GM18502 (cell line): ENCODE data around the gene FAM234B.
A peak's percentile ranks its signal among the peaks of the same experiment; 100 is the strongest.

Source experiments
- ATAC-seq: cut with Tn5 transposase; IDR thresholded peaks from one replicate; pipeline ENCODE4 v1.9.1; 2021; ENCODE audit warnings: mild to moderate bottlenecking; ENCODE audit not compliant: unreplicated experiment, poor library complexity

FAM234B gene

GRCh38 chr12:13044002-13044905 lies at the start of gene FAM234B:
Gene FAM234B, plus strand, starts transcription at chr12:13044381. Its CDS starts 23 bp downstream, at chr12:13044404.
- peak; percentile 93 for ATAC-seq

DNA sequence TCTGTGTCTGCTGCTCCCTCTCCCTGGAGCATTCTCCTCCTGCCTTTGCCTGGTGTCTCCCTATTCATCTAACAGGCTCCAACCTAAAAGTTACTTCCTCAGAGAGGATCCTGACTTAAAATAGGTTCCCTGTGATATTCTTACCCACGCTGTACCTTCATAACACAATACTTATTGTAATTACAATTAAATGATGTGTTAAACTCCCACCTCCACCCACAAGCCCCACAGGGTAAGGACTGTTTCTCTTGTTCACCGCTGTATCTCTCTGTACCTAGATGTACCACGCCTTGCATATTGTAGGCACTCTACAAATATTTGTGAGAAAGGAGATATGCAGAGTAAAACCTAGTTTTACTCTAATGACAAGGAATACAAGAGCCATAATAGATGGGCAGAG lies 49.1 kb upstream of the FAM234B start:
- no peak for ATAC-seq

GRCh38 chr12:12996209-12996608 lies 48.0 kb upstream of the FAM234B start:
- ATAC-seq: no peak

- no peak for ATAC-seq
Measured at GRCh38 chr12:12997156-12997555, 47.0 kb upstream of the FAM234B start.

- no peak for ATAC-seq
Measured at GRCh38 chr12:12997734-12998133, 46.4 kb upstream of the FAM234B start.

DNA sequence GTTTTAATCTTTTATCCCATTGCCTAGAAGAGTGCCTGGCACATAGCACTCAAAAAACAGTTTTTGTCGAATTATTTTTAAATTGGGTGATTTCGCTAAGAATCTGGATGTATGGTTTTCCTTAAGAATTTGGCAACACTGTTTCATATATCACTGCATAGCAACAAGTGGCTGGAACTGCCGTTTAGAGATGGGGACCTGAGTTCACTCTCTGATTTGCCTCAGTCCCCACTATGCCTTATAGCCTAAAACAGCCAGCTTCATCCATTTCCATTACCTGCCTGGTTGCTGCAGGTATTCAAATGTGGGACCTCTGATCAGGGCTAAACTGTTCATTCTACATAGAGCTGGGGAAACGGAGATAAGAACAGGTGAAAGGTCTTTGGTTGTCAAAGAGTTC lies 45.9 kb upstream of the FAM234B start:
- no peak for ATAC-seq

GRCh38 chr12:12999271-12999958 lies 44.8 kb upstream of the FAM234B start:
- ATAC-seq: no peak

GRCh38 chr12:12999959-13000615 lies 44.1 kb upstream of the FAM234B start, which contains the start of gene HEBP1:
Gene HEBP1, minus strand, starts transcription at chr12:13000265. Its CDS starts 151 bp downstream, at chr12:13000114.
- ATAC-seq: peak; percentile 88

DNA sequence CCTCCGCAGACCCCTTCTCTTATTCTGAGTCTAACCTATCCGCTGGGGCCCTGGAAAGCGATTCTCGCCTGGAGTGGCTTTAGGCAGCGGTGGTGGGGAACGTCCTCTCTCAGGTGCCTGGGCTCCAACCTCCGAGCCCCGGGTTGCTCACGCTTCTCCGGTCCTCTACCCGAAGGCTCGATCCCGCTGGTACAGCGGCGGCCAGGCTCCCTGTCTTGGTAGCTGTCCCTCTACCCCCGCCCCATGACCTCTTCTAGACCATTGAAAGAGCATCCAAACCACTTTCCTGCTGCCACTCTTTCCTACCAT lies 43.6 kb upstream of the FAM234B start:
- peak; percentile 26 for ATAC-seq

GRCh38 chr12:13000925-13001774 lies 43.0 kb upstream of the FAM234B start:
- ATAC-seq: peak; percentile 26

DNA sequence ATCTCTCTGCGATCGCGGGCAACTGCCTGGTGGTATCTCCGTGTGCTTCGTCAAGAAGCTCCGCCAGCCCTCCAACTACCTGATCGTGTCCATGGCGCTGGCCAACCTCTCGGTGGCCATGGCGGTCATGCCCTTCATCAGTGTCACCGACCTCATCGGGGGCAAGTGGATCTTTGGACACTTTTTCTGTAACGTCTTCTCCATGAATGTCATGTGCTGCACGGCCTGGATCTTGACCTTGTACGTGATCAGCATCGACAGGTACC lies 42.5 kb upstream of the FAM234B start:
- ATAC-seq: no peak

- no peak for ATAC-seq
Measured at GRCh38 chr12:13002301-13003097, 41.7 kb upstream of the FAM234B start.

DNA sequence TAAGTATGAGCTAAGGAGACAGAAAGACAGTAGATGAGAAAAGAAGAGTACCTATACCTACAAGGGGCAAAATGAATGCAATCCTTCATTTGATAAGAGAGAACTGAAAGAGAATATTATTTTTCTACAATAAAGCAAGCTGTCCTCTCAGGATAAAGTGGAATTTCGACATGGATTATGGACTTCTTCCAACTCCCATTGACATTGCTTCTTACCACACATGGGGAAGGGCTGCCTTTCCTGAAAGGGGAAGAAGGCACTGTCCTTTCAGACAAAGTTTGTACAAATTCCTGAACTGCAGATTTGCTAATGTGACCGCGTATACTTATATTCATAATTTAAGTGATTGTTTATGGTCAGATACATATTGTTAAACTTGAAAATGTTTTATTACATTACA lies 39.8 kb upstream of the FAM234B start:
- ATAC-seq: no peak

GRCh38 chr12:13004986-13005385 lies 39.2 kb upstream of the FAM234B start:
- ATAC-seq: no peak

DNA sequence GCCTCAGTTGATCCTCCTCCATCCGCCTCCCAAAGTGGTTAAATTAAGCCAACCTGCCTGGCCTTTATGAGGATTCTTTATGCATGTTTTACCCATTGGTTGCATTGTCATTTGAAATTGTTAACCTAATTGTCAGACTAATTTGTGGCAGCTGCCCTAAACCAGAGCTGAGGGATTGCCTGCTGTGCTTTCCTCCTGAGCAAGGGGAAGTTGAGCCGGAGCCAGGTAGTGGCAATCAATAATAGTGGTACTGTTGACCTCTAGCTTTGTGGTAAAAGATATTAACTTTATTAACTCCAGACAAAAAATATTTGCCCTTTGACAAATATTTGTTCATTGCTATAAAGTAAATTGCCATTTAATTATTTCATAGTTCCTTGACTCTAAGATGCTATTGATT lies 38.5 kb upstream of the FAM234B start:
- no peak for ATAC-seq

- no peak for ATAC-seq
Measured at GRCh38 chr12:13007496-13008233, 36.5 kb upstream of the FAM234B start.

DNA sequence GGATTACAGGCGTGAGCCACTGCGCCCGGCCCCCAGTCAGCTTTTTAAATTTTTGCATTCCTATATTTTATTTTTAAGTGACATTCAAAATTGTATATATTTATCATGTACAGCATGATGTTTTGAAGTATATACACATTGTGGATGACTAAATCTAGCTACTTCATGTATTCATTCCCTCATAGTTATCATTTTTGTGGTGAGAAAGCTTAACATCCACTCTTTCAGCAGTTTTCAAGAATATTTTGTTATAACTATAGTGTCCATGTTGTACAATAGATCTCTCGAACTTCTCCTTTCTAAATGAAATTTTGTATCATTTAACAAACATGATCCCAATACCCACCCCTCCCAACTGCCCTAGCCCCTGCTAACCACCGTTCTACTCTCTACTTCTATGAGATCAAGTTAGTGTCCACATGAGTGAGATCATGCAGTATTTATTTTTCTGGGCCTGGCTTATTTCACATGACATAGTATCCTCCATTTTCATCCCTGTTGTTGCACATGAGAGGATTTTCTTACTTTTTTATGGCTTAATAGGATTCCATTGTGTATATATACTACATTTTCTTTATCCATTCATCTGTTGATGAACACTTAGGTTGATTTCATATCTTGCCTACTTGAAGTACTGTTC lies 35.3 kb upstream of the FAM234B start:
- ATAC-seq: no peak

DNA sequence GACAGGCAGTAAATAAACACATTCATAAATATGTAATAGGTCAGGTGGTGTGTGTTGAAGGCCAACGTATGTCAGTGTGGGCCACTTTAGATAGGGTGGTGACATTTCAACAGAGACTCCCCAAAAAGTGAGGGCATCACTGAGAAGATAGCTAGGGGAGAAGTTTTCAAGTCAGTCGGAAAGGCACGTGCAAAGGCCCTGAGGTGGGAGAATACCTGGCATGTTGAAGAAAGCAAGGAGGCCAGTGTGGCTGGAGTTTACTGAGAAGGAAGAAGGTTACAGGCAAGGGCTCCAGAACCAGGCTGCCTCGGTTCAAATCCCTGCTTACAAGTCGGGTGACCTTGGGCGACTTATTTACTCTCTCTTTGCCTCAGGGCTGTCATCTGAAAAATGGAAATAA lies 33.1 kb upstream of the FAM234B start:
- no peak for ATAC-seq

DNA sequence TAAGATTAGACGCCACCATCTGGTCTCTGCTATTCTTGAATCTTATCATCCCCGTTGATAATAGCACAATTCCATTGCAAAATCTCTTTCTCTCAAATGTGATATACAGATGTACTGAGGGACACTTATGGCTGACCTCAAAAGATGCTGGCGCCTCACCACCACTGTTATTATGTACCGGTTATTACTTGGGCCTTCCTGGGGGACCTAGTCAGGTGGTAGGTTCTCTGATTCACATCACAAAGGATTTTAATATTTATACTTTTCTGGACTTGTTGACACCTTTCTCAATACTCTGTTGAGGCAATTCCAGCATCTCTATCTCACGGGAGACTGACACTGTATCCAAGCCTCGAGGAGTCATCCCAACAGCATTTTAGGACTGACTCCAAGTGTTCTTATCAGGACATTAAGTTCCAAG lies 21.3 kb upstream of the FAM234B start:
- no peak for ATAC-seq
